HUES48 (cell line): ENCODE data around the gene ECSCR.
"Not testable (repeated sequence)": the region's sequence is repeated elsewhere in the genome, so short reads cannot be mapped to it uniquely, and the experiment has no call there.

Source experiments
- H3K27ac ChIP-seq: one replicate; pipeline ENCODE4 v1.7.0; 2013; ENCODE audit warnings: low read depth, low read length, inconsistent platforms
- H3K27me3 ChIP-seq: 2 replicates; pipeline ENCODE4 v1.6.1; 2013; ENCODE audit warnings: mild to moderate bottlenecking, low read length; ENCODE audit not compliant: control insufficient read depth, insufficient read depth
- H3K36me3 ChIP-seq: 2 replicates; pipeline ENCODE4 v1.6.1; 2013; ENCODE audit warnings: low read length; ENCODE audit not compliant: control insufficient read depth, insufficient read depth
- H3K4me1 ChIP-seq: 2 replicates; pipeline ENCODE4 v1.6.1; 2013; ENCODE audit warnings: mild to moderate bottlenecking, low read length; ENCODE audit not compliant: control insufficient read depth, insufficient read depth
- H3K4me3 ChIP-seq: 2 replicates; pipeline ENCODE4 v1.5.1; 2013; ENCODE audit warnings: mild to moderate bottlenecking, low read depth, low read length
- H3K9ac ChIP-seq: 2 replicates; pipeline ENCODE4 v1.6.1; 2013; ENCODE audit warnings: mild to moderate bottlenecking, low read depth, low read length, moderate library complexity
- H3K9me3 ChIP-seq: 2 replicates; pipeline ENCODE4 v1.6.1; 2013; ENCODE audit warnings: low read length; ENCODE audit not compliant: control insufficient read depth, insufficient read depth

The ECSCR gene, protein sequence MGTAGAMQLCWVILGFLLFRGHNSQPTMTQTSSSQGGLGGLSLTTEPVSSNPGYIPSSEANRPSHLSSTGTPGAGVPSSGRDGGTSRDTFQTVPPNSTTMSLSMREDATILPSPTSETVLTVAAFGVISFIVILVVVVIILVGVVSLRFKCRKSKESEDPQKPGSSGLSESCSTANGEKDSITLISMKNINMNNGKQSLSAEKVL

GRCh38 chr5:139462586-139463276 is at the start of gene ECSCR:
Gene ECSCR (minus strand): TSS chr5:139462743. CDS start chr5:139462670, 73 bp downstream.
- Histone ChIP-seq H3K27ac (peak within 1 kb of the TSS; percentile 53), H3K36me3 (no peaks in the 10 kb centered on the region), H3K9me3 (no peaks in the 10 kb centered on the region), H3K4me3 (no peak within 1 kb of the TSS), H3K4me1 (peaks cover 23% of the 10 kb centered on the region), H3K27me3 (no peaks in the 10 kb centered on the region), H3K9ac (no peak within 1 kb of the TSS)

- not testable (repeated sequence) for H3K27me3 ChIP-seq, H3K4me3 ChIP-seq, H3K9ac ChIP-seq, H3K9me3 ChIP-seq, H3K36me3 ChIP-seq
- peak overlapping the region; percentile 26 for H3K27ac ChIP-seq
- H3K4me1 ChIP-seq = peaks cover 19% of the 10 kb centered on the region
These were observed 42.2 kb upstream of the ECSCR start for GRCh38 chr5:139504722-139505121.

- not testable (repeated sequence) for H3K9ac ChIP-seq, H3K36me3 ChIP-seq, H3K27me3 ChIP-seq, H3K9me3 ChIP-seq
- Histone ChIP-seq H3K27ac (peak overlapping the region; percentile 20), H3K4me3 (peak overlapping the region; percentile 57), H3K4me1 (peaks cover 19% of the 10 kb centered on the region)
These were observed 41.3 kb upstream of the ECSCR start for GRCh38 chr5:139503879-139504278.

- not testable (repeated sequence) for H3K9me3 ChIP-seq, H3K27ac ChIP-seq, H3K9ac ChIP-seq, H3K27me3 ChIP-seq, H3K36me3 ChIP-seq
- H3K4me3 ChIP-seq = peak overlapping the region; percentile 57
- peaks cover 19% of the 10 kb centered on the region for H3K4me1 ChIP-seq
These were observed 40.7 kb upstream of the ECSCR start for GRCh38 chr5:139503036-139503817.

DNA sequence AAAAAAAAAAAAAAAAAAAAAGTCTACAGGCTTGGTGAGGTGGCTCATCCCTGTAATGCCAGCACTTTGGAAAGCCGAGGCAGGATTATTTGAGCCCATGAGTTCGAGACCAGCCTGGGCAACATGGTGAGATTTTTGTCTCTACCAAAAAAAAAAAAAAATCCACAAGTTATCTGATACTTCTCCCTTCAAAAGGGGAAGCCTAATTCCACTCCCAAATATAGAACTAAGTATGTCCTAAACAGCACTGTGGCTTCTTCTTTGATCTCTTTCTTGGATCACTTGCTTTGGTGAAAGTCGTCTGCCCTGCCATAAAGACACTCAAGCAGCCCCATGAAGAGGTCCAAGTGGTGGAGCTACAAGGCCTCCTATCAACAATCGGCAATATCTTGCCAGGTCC is 38.8 kb upstream of the ECSCR start:
- Histone ChIP-seq H3K4me3 (no peak overlapping the region), H3K36me3 (no peaks in the 10 kb centered on the region), H3K27me3 (no peaks in the 10 kb centered on the region), H3K9me3 (no peaks in the 10 kb centered on the region), H3K4me1 (peaks cover 19% of the 10 kb centered on the region), H3K9ac (no peak overlapping the region), H3K27ac (no peak overlapping the region)

- Histone ChIP-seq H3K4me3 (no peak overlapping the region), H3K9ac (no peak overlapping the region), H3K4me1 (no peaks in the 10 kb centered on the region), H3K9me3 (no peaks in the 10 kb centered on the region), H3K27me3 (no peaks in the 10 kb centered on the region), H3K36me3 (no peaks in the 10 kb centered on the region), H3K27ac (no peak overlapping the region)
These were observed 33.3 kb upstream of the ECSCR start for GRCh38 chr5:139495638-139496435.

DNA sequence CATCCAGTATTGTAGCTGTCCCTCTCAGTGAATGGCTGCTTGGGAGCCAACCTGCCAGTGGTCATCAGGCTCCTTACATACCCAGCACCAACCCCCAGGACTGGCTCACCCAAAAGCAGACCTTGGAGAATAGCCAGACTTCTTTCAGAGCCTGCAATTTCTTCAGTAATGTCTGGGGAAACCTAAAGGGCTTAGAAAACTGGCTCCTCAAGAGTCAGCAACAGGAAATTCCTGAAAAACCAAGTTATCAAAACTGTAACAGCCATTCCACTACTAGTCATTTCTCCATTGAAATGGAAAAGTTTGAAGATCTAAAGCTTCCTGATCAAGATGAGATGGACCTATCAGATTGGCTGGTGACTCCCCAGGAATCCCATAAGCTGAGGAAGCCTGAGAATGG is 32.3 kb upstream of the ECSCR start:
- Histone ChIP-seq H3K27ac (no peak overlapping the region), H3K4me3 (no peak overlapping the region), H3K36me3 (no peaks in the 10 kb centered on the region), H3K9ac (no peak overlapping the region), H3K4me1 (no peaks in the 10 kb centered on the region), H3K27me3 (no peaks in the 10 kb centered on the region), H3K9me3 (no peaks in the 10 kb centered on the region)

DNA sequence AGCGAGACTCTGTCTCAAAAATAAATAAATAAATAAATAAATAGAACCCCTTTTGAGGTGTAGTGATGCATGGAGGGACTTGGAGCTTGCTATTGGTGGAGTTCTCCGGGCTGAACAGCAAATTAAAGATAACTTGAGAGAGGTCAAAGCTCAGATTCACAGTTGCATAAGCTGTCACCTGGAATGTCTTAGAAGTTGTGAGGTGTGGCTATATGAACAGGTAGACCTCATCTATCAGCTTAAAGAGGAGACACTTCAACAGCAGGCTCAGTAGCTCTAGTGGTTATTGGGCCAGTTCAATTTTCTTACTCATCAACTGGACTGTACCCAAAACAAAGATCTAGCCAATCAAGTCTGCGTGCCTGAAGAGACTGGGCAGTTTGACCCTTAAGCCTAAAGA is 31.7 kb upstream of the ECSCR start:
- Histone ChIP-seq H3K27ac (no peak overlapping the region), H3K4me3 (no peak overlapping the region), H3K27me3 (no peaks in the 10 kb centered on the region), H3K4me1 (no peaks in the 10 kb centered on the region), H3K9ac (no peak overlapping the region), H3K36me3 (no peaks in the 10 kb centered on the region), H3K9me3 (no peaks in the 10 kb centered on the region)

DNA sequence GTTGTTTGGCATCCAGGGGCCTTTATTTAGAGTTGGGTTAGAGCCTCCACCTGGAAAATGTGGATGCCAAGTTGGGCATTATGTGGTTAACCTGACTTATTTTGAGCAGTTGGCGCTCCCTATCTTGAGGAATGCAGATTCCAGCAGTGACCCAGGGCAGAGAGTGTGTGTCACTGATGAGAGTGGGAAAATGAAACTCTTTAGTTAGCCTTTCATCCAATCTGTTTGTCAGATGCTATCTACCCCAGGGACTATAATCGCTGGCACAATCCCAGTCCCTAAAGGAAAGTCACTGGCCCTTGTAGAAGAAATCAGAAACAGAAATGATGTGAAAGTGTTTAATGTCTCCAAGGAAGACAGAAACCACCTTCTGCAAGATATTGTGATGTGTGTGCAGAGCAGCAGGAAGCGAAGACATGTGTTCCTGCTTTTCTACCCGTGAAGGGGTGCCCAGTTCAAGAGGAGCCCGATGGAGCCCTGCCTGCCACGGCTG is 30.2 kb upstream of the ECSCR start:
- Histone ChIP-seq H3K27me3 (no peaks in the 10 kb centered on the region), H3K9ac (no peak overlapping the region), H3K9me3 (no peaks in the 10 kb centered on the region), H3K36me3 (no peaks in the 10 kb centered on the region), H3K4me3 (no peak overlapping the region), H3K4me1 (no peaks in the 10 kb centered on the region), H3K27ac (no peak overlapping the region)

- no peak overlapping the region for H3K4me3 ChIP-seq
- H3K9me3 ChIP-seq = no peaks in the 10 kb centered on the region
- H3K4me1 ChIP-seq = 0 out of 2 replicates have a peak, but pooled peaks cover 10% of the 10 kb centered on the region
- H3K9ac ChIP-seq = no peak overlapping the region
- no peaks in the 10 kb centered on the region for H3K27me3 ChIP-seq
- H3K27ac ChIP-seq = no peak overlapping the region
- H3K36me3 ChIP-seq = no peaks in the 10 kb centered on the region
These were observed 25.7 kb upstream of the ECSCR start for GRCh38 chr5:139488260-139488659.
